ENCODE measurements around the gene CHRNA1.
A peak's percentile ranks its signal among the peaks of the same experiment; 100 is the strongest.

CHRNA1 gene

DNA sequence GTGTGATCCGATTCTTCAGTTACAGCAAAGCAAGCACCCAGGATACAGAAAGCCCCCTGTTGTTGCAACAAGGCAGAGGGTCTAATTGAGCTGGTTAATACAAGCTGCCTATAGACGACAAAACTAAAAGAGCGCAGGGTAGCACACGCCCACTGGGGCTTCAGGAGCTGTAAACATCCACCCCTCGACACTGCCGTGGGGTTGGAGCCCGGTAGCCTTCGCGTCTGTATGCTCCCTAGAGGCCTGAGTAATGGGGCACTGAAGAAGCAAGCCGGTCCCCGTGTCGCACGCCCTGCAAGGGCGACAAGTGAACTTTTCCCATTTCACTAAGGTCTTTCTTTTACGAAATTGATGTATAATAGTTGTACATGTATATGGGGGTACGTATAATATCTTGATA, 24.7 kb upstream of the CHRNA1 start:
- H3K4me1 Mint-ChIP-seq = peaks cover 12% of the 10 kb centered on the region
- no peaks in the 10 kb centered on the region for H3K9me3 Mint-ChIP-seq
- CTCF ChIA-PET = interaction anchor here (1.1 kb wide), 1 partner anchor 13 kb away, joined by 5 read pairs; no protein-coding TSS in a partner anchor
- H3K4me3 Mint-ChIP-seq = no peak overlapping the region
- no peaks in the 10 kb centered on the region for H3K36me3 Mint-ChIP-seq
- H3K27ac Mint-ChIP-seq = no peak overlapping the region
- H3K27me3 Mint-ChIP-seq = peaks cover 19% of the 10 kb centered on the region
- DNase-seq = no peak

DNA sequence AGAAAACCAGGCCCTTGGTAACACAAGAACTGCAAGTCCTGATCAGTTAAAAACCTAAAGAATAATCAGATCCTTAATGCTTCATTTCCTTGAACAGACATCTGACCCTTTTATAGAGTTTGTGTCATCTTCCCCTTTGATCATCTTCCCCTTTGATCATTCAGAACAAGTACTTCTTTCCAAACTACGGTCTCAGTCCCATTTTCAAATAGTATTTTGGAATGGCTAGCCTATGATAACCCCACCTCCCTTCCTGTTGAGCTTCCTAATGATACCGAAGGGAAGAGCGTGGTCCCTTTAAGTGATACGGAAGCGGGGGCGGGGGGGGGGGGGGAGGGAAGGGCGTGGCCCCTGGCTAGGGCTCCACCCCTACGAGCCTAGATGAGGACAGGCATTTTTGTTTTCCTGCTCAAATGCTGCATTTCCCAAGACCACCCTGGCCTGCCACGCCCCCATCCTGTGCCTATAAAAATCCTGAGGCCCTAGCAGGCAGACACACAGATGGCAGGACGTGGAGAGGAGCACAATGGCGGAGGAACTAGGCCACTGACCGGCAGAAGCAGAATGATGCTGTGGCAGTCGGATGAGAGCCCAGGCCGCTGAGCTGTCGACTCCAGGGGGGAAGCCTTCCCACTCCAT, 24.1 kb upstream of the CHRNA1 start:
- Mint-ChIP-seq H3K9me3 (no peaks in the 10 kb centered on the region), H3K27me3 (peaks cover 19% of the 10 kb centered on the region), H3K27ac (no peak overlapping the region), H3K4me1 (peaks cover 12% of the 10 kb centered on the region), H3K4me3 (no peak overlapping the region), H3K36me3 (no peaks in the 10 kb centered on the region)
- DNase-seq = no peak
- CTCF ChIA-PET = interaction anchor here (1.1 kb wide), 1 partner anchor 12 kb away, joined by 5 read pairs; no protein-coding TSS in a partner anchor

DNA sequence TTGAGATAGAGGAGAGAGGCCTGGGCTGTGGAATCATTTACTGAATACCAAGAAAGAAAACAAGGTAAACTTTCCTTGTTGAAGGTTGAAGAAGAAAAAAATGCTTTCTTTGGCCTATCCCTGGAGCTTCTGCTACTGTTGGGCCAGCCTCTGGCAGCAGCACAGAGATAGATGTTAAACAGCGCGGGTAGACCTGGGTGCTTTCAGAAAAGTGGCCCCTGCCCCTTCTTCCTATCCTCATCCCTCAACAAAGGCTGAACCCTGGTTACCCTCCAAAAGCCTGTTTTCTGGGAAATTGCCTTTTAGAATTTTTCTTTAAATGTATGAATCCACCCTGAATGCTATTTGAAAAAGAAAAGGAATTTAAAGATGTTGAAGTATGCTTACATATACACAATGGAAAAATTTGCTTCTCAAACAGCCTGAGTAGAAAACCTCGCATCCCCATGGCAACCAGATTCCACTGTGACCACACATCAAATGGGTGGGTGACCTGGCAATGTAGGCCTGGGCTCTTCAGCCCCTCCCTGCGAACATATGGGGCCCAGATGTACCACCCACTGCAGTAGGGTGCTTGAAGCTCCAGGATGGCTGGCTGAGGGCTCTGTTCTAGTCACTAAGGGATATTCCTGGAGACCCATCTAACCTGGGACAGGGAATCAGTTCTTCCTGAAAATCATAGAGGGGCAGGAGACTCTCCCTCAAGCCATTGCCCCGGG, 23.4 kb upstream of the CHRNA1 start:
- no peaks in the 10 kb centered on the region for H3K9me3 Mint-ChIP-seq
- H3K36me3 Mint-ChIP-seq = no peaks in the 10 kb centered on the region
- H3K4me3 Mint-ChIP-seq = no peak overlapping the region
- CTCF ChIA-PET = interaction anchor here (0.9 to 1.2 kb wide), 2 partner anchors 12 to 16 kb away, joined by 3 read pairs; no protein-coding TSS in a partner anchor
- H3K4me1 Mint-ChIP-seq = peaks cover 12% of the 10 kb centered on the region
- H3K27ac Mint-ChIP-seq = no peak overlapping the region
- no peak for DNase-seq
- peaks cover 19% of the 10 kb centered on the region for H3K27me3 Mint-ChIP-seq

DNA sequence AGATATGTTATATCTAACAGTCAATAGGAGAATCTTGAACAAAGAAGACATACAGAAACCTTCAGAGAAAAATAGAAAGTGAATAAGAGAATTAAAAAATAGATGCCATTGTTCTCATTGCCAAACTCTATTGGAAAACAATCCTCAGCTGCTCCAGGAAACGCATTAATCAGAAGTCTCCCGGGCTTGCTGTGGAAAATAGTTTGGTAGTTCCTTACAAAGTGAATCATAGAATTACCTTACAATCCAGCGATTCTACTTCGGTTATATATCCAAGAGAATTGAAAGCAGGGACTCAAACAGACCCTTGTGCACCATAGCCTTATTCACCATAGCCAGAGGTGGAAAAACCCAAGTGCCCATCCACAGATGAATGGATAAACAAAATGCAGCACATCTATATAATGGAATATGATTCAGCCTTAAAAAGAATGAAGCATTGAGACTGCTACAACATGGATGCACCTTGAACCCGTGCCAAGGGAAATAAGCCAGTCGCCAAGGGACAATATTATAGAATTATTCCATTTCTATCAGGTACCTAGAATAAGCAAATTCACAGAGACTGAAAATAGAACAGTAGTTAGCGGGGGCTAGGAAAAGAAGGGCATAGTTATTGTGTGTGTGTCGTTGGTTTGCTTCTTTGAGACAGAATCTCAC, 21.9 kb upstream of the CHRNA1 start:
- peaks cover 22% of the 10 kb centered on the region for H3K27me3 Mint-ChIP-seq
- no peaks in the 10 kb centered on the region for H3K36me3 Mint-ChIP-seq
- no peak for DNase-seq
- no peak overlapping the region for H3K27ac Mint-ChIP-seq
- H3K4me1 Mint-ChIP-seq = peaks cover 12% of the 10 kb centered on the region
- H3K9me3 Mint-ChIP-seq = no peaks in the 10 kb centered on the region
- H3K4me3 Mint-ChIP-seq = no peak overlapping the region
- CTCF ChIA-PET = interaction anchor here (0.9 kb wide), 1 partner anchor 15 kb away, joined by 3 read pairs; no protein-coding TSS in a partner anchor

DNA sequence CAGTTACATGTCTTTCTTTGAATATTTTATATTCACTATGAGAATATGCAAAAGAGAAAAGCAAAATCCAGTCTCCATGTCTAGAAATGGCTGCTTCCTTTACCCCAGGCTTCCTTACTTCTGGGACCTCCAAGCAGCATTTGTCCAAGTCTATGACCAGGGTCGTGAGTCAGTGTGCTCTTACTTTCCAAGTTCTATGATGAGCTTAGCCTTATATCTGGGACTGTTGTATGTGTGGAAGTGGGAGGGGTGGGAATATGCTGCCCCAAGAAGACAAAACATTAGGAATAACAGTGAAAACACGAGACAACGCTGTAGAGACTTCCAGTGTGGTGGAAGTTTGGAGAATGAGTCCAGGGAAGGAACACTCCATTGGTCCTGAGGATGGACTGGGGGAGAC, 21.2 kb upstream of the CHRNA1 start:
- Mint-ChIP-seq H3K4me3 (no peak overlapping the region), H3K4me1 (peaks cover 12% of the 10 kb centered on the region), H3K36me3 (no peaks in the 10 kb centered on the region), H3K9me3 (no peaks in the 10 kb centered on the region), H3K27me3 (peaks cover 16% of the 10 kb centered on the region), H3K27ac (no peak overlapping the region)
- no peak for DNase-seq
- CTCF ChIA-PET = no interaction called here

DNA sequence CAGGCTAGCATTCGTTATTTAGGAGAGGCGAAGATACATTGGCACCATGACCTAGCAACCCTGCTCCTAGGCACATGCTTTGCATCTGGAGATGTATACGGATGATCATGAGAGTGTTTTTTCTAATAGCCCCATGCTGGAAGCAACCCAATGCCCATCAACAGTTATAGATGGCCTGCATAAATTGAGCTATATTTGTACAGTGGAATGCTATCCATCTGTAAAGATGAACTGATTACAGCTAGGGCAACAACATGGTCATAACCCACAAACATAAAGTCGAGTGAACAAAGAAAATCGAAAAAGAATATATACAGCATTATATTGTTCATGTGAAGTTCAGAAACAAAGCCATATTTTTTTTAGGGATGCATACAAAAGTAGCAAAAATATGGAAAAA, 20.6 kb upstream of the CHRNA1 start:
- no peaks in the 10 kb centered on the region for H3K9me3 Mint-ChIP-seq
- H3K27me3 Mint-ChIP-seq = peaks cover 16% of the 10 kb centered on the region
- H3K36me3 Mint-ChIP-seq = no peaks in the 10 kb centered on the region
- H3K4me3 Mint-ChIP-seq = no peak overlapping the region
- DNase-seq = no peak
- CTCF ChIA-PET = no interaction called here
- no peak overlapping the region for H3K27ac Mint-ChIP-seq
- peaks cover 15% of the 10 kb centered on the region for H3K4me1 Mint-ChIP-seq

DNA sequence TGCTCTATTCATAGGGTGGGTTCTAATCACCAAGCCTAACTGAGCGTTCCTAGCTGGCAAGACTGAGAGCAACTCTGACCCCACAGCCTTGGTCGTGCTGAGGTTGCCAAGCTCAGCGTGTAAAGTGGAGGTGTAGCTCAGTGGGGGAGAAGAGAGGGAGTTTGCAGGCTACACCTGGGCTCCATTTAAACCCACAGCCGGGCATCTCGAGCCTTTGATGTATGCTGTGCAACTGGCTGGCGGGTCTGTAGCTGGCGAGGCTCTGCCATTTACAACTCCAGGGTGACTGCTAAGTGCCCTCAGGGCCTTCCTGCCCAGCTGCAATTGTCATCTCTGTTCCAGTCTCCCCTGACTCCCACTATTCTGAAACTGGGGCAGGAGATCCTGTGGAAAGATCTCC, 20.0 kb upstream of the CHRNA1 start:
- H3K27me3 Mint-ChIP-seq = peaks cover 16% of the 10 kb centered on the region
- peaks cover 17% of the 10 kb centered on the region for H3K4me1 Mint-ChIP-seq
- no peaks in the 10 kb centered on the region for H3K36me3 Mint-ChIP-seq
- H3K4me3 Mint-ChIP-seq = no peak overlapping the region
- H3K9me3 Mint-ChIP-seq = no peaks in the 10 kb centered on the region
- CTCF ChIA-PET = no interaction called here
- DNase-seq = no peak
- H3K27ac Mint-ChIP-seq = no peak overlapping the region

DNA sequence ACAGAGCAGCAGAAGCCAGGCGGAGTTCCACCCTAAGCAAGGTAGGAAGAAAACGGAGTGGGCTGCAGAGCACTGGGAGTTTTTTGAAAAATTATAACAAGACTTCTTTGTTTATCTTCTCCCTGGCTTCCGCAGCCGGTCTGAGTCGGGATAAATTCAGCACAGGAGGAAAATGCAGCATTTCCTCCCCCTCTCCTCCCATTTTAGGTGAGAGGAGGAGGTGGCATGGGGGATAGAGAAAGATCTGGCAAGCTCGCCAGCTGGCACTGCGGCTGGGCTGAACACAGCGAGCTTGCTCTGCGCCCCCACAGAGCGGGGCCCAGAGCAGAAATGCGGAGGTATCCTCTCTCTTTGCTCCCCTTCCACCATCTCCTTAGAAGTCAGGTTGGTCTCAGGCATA, 17.7 kb upstream of the CHRNA1 start:
- DNase-seq = no peak
- no peaks in the 10 kb centered on the region for H3K36me3 Mint-ChIP-seq
- no peaks in the 10 kb centered on the region for H3K9me3 Mint-ChIP-seq
- CTCF ChIA-PET = interaction anchor here (0.7 to 1.1 kb wide), 3 partner anchors 14 to 79 kb away, joined by 3 to 5 read pairs (median 3); no protein-coding TSS in a partner anchor
- H3K4me3 Mint-ChIP-seq = no peak overlapping the region
- H3K27me3 Mint-ChIP-seq = peaks cover 16% of the 10 kb centered on the region
- H3K4me1 Mint-ChIP-seq = peaks cover 29% of the 10 kb centered on the region
- no peak overlapping the region for H3K27ac Mint-ChIP-seq

DNA sequence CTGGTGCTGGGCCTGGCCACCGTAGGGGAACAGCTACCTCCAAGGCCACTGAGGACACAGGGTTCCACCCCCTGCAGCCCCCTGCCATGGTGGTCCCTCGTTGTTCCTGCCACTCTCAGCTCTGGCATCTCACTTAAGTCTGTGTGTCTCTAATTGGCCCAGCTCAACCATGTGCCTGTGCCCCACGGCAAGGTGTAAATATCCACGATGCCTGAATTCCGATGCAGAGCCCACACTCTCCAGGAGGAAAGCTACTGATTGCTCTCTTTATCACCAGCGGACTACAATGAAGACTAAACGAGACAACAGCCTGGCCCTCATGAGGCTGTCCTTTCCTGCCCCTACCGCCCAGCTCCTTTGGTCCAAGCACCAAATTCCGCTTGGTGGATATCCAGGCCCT, 17.0 kb upstream of the CHRNA1 start:
- no peak overlapping the region for H3K4me3 Mint-ChIP-seq
- CTCF ChIA-PET = interaction anchor here (0.7 to 1.1 kb wide), 2 partner anchors 32 to 79 kb away, joined by 3 to 5 read pairs; no protein-coding TSS in a partner anchor

DNA sequence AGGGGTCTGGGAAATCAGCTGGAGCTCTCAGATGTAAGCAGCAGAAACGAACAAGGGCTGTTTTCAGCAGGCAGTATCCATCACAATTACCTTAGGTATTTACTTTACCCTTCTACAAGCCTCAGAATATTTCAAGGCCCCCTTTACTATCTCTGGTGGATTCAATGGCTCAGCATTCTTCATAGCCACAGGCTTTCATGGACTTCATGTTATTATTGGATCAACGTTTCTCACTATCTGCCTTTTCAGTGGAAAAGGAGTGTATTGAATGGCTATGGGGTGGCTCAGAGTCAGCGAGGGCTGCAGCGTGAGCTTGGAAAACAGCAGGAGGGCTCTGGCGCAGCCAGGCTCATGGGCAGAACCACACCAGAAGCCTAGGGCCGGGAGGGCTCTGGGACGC, 16.6 kb upstream of the CHRNA1 start:
- Mint-ChIP-seq H3K27me3 (peaks cover 22% of the 10 kb centered on the region), H3K4me1 (peaks cover 40% of the 10 kb centered on the region), H3K36me3 (no peaks in the 10 kb centered on the region), H3K9me3 (no peaks in the 10 kb centered on the region), H3K4me3 (no peak overlapping the region), H3K27ac (no peak overlapping the region)
- CTCF ChIA-PET = no interaction called here
- DNase-seq = no peak

More for the DNA sequence above, 17.0 kb upstream of the CHRNA1 start:
- Mint-ChIP-seq H3K27me3 (peaks cover 20% of the 10 kb centered on the region), H3K9me3 (no peaks in the 10 kb centered on the region), H3K4me1 (peaks cover 36% of the 10 kb centered on the region), H3K36me3 (no peaks in the 10 kb centered on the region), H3K27ac (no peak overlapping the region)
- no peak for DNase-seq

DNA sequence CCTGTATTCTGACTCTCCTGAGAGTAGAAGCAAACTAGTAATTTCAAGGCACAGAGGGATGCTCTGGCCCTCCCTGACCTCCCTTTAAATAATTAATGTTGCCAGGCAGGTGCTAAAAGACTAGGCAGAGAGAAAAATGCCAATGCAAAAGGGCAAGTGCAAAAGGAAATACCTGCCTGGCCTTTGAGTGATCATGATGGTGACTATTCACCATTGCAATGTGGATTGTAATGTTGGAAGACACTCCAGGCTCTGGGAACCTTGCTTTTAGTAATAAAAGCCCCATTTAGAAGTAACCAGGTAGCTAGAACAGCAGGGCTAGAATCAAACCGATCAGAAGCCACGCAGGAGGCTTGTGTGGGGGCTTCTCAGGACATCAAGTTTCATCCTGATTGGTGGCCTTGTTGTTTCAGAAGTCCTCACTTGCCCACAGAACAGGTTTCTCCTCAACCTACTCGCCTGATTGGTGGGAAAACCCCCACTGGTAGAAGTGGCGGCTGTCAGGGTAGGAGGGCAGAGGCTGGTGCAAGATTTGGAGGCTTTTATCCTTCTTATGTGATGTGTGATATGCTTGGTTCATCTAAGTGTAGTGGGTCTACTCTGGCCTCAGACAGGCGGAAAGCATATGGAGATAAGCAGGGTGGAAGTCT, 16.0 kb upstream of the CHRNA1 start:
- Mint-ChIP-seq H3K27me3 (peaks cover 25% of the 10 kb centered on the region), H3K27ac (no peak overlapping the region), H3K4me1 (peaks cover 46% of the 10 kb centered on the region), H3K4me3 (no peak overlapping the region), H3K9me3 (no peaks in the 10 kb centered on the region), H3K36me3 (no peaks in the 10 kb centered on the region)
- DNase-seq = no peak
- CTCF ChIA-PET = no interaction called here

DNA sequence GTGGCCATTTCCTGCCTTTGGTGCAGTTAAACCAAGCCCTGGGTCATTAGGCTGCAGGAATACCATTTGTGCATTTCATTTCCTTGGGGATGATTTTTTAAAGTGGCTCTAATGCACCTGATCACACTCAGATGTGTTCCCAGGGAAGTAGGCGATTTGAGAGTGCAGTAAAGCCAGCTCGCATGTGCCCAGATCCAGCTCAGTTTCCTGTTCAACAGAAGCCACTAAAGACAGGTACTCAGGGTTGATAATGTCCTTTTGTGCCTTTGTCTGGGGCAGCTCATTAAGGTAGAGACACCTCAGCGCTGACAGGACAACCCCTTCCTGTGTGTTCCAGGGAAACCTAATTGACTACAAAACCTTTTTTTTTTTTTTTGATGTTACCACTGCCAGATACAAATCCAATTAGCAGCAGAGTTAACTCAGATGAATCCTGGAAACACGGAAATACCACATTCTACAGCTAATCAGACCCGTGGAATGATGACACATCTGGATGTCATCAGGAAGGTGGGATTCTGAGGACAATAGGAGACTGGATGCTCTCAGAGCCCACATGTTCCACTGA, 15.2 kb upstream of the CHRNA1 start:
- Mint-ChIP-seq H3K4me1 (peaks cover 48% of the 10 kb centered on the region), H3K4me3 (no peak overlapping the region), H3K9me3 (no peaks in the 10 kb centered on the region), H3K36me3 (no peaks in the 10 kb centered on the region), H3K27me3 (peaks cover 22% of the 10 kb centered on the region), H3K27ac (peak overlapping the region; percentile 86)
- CTCF ChIA-PET = interaction anchor here (0.6 kb wide), 1 partner anchor 96 kb away, joined by 3 read pairs; no protein-coding TSS in a partner anchor
- no peak for DNase-seq

DNA sequence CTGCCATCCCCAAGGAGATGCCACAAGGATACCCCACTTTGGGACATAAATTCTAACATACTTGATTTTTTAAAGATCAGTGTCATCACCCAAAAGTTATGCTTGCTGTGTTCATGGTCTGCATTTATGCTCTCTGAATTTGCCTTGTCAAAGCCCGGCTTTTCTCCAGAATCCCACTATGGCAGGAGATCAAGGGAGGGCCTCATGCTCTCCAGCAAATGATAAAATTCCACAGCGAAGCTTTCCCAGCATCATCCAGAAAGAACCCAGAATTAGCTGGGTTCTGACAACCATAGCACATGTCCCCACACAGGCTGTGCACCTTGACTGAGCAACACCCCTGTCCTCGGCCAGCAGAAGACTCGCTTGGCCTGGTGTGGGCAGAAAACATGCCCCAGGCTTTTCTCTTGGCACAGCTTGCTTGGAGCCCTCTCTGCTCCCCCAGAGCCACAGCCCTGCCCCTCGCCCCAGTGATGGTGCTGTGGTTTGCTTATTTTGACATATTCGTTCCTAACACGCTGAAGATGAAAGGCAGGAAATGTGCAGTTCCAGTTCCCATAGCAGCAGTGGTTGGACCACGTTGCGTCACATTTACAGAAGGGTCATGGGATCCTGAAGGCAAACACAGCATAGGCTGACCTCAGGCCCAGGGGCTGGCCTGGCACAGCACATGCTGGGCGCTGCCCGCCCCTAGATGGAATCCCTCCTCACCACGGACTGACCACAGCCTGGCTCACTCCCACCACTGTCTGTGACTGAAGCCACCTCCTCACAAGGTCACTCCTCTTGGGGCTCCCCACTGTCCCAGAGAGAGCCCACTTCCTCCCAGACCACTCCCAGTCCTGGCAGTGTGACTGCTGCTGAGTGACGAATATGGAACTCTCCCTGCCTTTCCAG, 14.1 kb upstream of the CHRNA1 start:
- Mint-ChIP-seq H3K27ac (peak overlapping the region; percentile 86), H3K36me3 (no peaks in the 10 kb centered on the region), H3K9me3 (no peaks in the 10 kb centered on the region), H3K4me3 (peak overlapping the region; percentile 38), H3K27me3 (peaks cover 18% of the 10 kb centered on the region), H3K4me1 (peaks cover 52% of the 10 kb centered on the region)
- CTCF ChIA-PET = interaction anchor here (1.0 to 5.5 kb wide), 5 partner anchors 15 to 384 kb away, joined by 3 to 38 read pairs (median 5); no protein-coding TSS in a partner anchor
- peak; percentile 91 for DNase-seq

Measured in activated naive CD4-positive, alpha-beta T cell treated with anti-CD3 and anti-CD28 coated beads, Interleukin-2, amount 10 ng/mL, durations not matched to agents 7 days and 5 days (primary cell).